Panc1 (cell line): ENCODE data around the gene MSH2. TPM values are rescaled to one million over a fixed set of nuclear protein-coding genes. Genes with fewer than 3 reads are reported as not detected.

ENCODE experiments used
- ATAC-seq: fragments of 200-7000 bp; cut with Tn5 transposase; 2 replicates; pipeline ENCODE4 v1.9.1; 2020; ENCODE audit warnings: mild to moderate bottlenecking, moderate library complexity
- BruUV-seq: library from RNA; stranded (reverse); fragments of 400-500 nt; replicated peaks from 2 replicates; lab custom pipeline; 2021; lab: Mats Ljungman, UMichigan
- CTCF ChIA-PET: fragments of 300-600 bp; sonication (Branson Sonifier 250); formaldehyde crosslinking; loops from one replicate; lab custom pipeline; 2022; ENCODE audit warnings: antibody characterized with exemption; lab: Charles Lee
- POLR2A ChIA-PET: fragments of 300-600 bp; sonication (Branson Sonifier 250); formaldehyde crosslinking; loops from one replicate; lab custom pipeline; 2022; ENCODE audit warnings: antibody characterized with exemption; lab: Charles Lee
- DNase-seq: peaks from one replicate; pipeline ENCODE4 v3.0.0-alpha.2; 2010; ENCODE audit warnings: low read depth, low spot score
- H3K27ac ChIP-seq: 2 replicates; pipeline ENCODE4 v1.5.1; 2011; ENCODE audit warnings: mild to moderate bottlenecking, low read length, inconsistent platforms
- H3K27me3 ChIP-seq: fragments of 200-500 bp; sonication (Bioruptor generic); 2 replicates; pipeline ENCODE4 v1.6.0; 2014; ENCODE audit warnings: low read length, inconsistent platforms; ENCODE audit not compliant: control insufficient read depth, insufficient read depth
- H3K36me3 ChIP-seq: fragments of 200-500 bp; sonication (Bioruptor generic); 2 replicates; pipeline ENCODE4 v1.5.1; 2014; ENCODE audit warnings: inconsistent platforms, mild to moderate bottlenecking, low read length, moderate library complexity; ENCODE audit not compliant: control insufficient read depth, insufficient read depth
- H3K4me1 ChIP-seq: 2 replicates; pipeline ENCODE4 v1.5.1; 2011; ENCODE audit warnings: inconsistent platforms, mild to moderate bottlenecking, low read length, moderate library complexity; ENCODE audit not compliant: control insufficient read depth, insufficient read depth
- H3K4me3 ChIP-seq, 2 experiments: 2 replicates each; pipeline ENCODE4 v1.5.1; 2011 to 2012; ENCODE audit warnings: low read depth in 2 of 2, low read length in 2 of 2, mild to moderate bottlenecking in 2 of 2, inconsistent platforms in 1 of 2, moderate library complexity in 1 of 2
- H3K9me3 ChIP-seq: fragments of 200-500 bp; sonication (Bioruptor generic); 2 replicates; pipeline ENCODE4 v1.5.1; 2014; ENCODE audit warnings: low read depth, mild to moderate bottlenecking, inconsistent platforms, low read length, moderate library complexity; ENCODE audit not compliant: control insufficient read depth, insufficient read depth
- POLR2AphosphoS5 ChIP-seq: IDR thresholded peaks from 2 replicates; pipeline ENCODE4 v1.6.1; 2012; ENCODE audit warnings: mild to moderate bottlenecking, low read depth, low read length, moderate library complexity
- SIN3A ChIP-seq: IDR thresholded peaks from 2 replicates; pipeline ENCODE4 v1.6.1; 2012; ENCODE audit warnings: low read depth, mild to moderate bottlenecking, low read length, moderate library complexity, borderline replicate concordance; ENCODE audit not compliant: insufficient read depth
- TCF7L2 ChIP-seq: IDR thresholded peaks from 2 replicates; pipeline ENCODE4 v1.6.1; 2011; ENCODE audit warnings: mild to moderate bottlenecking, low read depth, low read length, inconsistent platforms
- in situ Hi-C: cut with HindIII; loops from 2 replicates; pipeline ENCODE4 v1.10.0; 2016; ENCODE audit warnings: low sequenced_read_pairs, low pct_unique_long_range_greater_than_20kb
- intact Hi-C: fragments of 100-400 bp; cut with micrococcal nuclease; formaldehyde crosslinking; loops from one replicate; pipeline ENCODE4 v1.10.0; 2022; ENCODE audit not compliant: unreplicated experiment
- total RNA-seq: library from RNA; stranded (reverse); gene quantifications from one replicate; pipeline ENCODE4 v1.2.1, GENCODE V29; 2021; ENCODE audit not compliant: unreplicated experiment
- TF ChIP-seq, protein P1 (sequence below), 2 experiments: IDR thresholded peaks; 2 replicates each; pipeline ENCODE4 v1.6.1; 2011 to 2012; ENCODE audit warnings: low read depth in 2 of 2, control low read depth in 1 of 2, low read length in 1 of 2, mild to moderate bottlenecking in 1 of 2, moderate library complexity in 1 of 2; ENCODE audit not compliant: insufficient read depth in 1 of 2
- TF ChIP-seq, protein P2 (sequence below): fragments of 450-650 bp; IDR thresholded peaks from 2 replicates; pipeline ENCODE4 v1.5.1; 2017; ENCODE audit warnings: mild to moderate bottlenecking

The MSH2 gene
- total RNA-seq, 1 experiment from 2014 or later, result 72.2 TPM

DNA sequence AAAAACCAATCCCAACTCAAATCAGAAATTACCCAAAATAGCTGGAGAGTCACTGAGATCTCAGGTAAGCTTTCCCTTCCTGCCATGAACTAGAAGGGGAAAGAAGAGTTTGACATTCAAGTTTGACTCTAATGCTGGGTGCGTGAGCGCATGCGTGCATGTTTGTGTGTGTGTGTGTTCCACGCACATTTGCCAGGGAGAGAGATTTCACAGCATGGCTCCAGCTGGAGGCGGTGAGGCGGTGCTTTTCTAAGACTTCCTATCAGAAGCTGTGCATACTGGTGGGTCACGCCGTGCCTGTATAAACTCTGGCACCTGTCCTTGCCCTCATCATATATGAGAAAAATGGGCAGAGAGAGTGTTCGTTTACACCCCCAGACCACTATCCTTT is 116.2 kb downstream of the MSH2 start:
- no peaks in the 10 kb centered on the region for H3K36me3 ChIP-seq
- ChIA-PET POLR2A (no interaction called here), CTCF (no interaction called here)
- TF ChIP-seq TCF7L2 (no peak), SIN3A (no peak), POLR2AphosphoS5 (no peak)
- TF ChIP-seq, protein P1, sequence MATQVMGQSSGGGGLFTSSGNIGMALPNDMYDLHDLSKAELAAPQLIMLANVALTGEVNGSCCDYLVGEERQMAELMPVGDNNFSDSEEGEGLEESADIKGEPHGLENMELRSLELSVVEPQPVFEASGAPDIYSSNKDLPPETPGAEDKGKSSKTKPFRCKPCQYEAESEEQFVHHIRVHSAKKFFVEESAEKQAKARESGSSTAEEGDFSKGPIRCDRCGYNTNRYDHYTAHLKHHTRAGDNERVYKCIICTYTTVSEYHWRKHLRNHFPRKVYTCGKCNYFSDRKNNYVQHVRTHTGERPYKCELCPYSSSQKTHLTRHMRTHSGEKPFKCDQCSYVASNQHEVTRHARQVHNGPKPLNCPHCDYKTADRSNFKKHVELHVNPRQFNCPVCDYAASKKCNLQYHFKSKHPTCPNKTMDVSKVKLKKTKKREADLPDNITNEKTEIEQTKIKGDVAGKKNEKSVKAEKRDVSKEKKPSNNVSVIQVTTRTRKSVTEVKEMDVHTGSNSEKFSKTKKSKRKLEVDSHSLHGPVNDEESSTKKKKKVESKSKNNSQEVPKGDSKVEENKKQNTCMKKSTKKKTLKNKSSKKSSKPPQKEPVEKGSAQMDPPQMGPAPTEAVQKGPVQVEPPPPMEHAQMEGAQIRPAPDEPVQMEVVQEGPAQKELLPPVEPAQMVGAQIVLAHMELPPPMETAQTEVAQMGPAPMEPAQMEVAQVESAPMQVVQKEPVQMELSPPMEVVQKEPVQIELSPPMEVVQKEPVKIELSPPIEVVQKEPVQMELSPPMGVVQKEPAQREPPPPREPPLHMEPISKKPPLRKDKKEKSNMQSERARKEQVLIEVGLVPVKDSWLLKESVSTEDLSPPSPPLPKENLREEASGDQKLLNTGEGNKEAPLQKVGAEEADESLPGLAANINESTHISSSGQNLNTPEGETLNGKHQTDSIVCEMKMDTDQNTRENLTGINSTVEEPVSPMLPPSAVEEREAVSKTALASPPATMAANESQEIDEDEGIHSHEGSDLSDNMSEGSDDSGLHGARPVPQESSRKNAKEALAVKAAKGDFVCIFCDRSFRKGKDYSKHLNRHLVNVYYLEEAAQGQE (IDR thresholded peaks at IDR 0.05; ENCODE audit: insufficient read depth in 1 of 2, low read depth in 2 of 2, low read length in 1 of 2), result no peak
- TF ChIP-seq, protein P2, sequence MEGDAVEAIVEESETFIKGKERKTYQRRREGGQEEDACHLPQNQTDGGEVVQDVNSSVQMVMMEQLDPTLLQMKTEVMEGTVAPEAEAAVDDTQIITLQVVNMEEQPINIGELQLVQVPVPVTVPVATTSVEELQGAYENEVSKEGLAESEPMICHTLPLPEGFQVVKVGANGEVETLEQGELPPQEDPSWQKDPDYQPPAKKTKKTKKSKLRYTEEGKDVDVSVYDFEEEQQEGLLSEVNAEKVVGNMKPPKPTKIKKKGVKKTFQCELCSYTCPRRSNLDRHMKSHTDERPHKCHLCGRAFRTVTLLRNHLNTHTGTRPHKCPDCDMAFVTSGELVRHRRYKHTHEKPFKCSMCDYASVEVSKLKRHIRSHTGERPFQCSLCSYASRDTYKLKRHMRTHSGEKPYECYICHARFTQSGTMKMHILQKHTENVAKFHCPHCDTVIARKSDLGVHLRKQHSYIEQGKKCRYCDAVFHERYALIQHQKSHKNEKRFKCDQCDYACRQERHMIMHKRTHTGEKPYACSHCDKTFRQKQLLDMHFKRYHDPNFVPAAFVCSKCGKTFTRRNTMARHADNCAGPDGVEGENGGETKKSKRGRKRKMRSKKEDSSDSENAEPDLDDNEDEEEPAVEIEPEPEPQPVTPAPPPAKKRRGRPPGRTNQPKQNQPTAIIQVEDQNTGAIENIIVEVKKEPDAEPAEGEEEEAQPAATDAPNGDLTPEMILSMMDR, result no peak
- no peak for ATAC-seq
- no peaks in the 10 kb centered on the region for H3K9me3 ChIP-seq
- no peak for DNase-seq
- intact Hi-C loops (loop anchor here (10.0 kb wide), 1 partner anchor 246 kb away; no protein-coding TSS in a partner anchor), in situ Hi-C loops (no loop called here)
- peaks cover 4% of the 10 kb centered on the region; the same call in 1 of the 2 replicates for H3K4me1 ChIP-seq
- H3K27ac ChIP-seq, result no peak overlapping the region
- no peaks in the 10 kb centered on the region for H3K27me3 ChIP-seq
- no TSS peak for BruUV-seq
- no peak overlapping the region for H3K4me3 ChIP-seq

DNA sequence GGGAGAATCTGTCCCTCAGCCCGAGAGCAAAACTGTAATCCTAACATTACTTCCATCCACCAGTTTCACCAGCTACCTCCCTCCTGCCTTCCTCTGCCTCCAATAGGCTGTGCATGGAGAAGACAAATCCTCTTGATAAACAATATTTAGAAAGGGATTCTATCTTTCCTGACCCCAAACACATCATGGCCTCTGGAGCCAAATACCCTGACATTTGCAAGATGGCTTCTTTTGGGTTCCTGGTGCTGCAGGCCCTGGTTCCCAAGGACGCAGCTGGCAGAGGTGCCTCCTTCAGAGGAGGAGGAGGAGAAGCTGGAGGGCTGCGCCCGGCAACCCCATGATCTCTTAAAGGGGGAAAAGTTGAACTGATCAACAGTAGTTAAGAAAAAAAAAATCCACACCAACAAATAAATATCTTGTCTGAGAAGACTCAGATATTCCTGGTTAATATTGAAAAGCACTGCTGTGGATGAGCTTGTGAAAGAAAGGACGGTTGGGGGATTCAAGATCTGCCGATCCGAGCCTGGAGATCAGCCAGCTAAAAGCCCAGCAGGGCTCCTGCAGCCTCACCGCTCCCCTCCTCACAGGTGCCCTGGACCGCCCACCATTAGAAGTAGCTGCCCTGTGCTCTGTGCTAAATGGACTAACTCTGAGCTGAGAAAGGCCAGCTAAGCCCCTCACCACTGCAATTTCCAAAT is 116.8 kb downstream of the MSH2 start:
- intact Hi-C loops, result loop anchor here (10.0 kb wide), 1 partner anchor 245 kb away; no protein-coding TSS in a partner anchor
- in situ Hi-C loops, result no loop called here
- no peaks in the 10 kb centered on the region for H3K27me3 ChIP-seq
- no peak overlapping the region; a peak in 1 of 4 replicates for H3K4me3 ChIP-seq
- H3K36me3 ChIP-seq, result no peaks in the 10 kb centered on the region
- POLR2A ChIA-PET, result no interaction called here
- no TSS peak for BruUV-seq
- H3K4me1 ChIP-seq, result peaks cover 4% of the 10 kb centered on the region; the same call in 1 of the 2 replicates
- TF ChIP-seq POLR2AphosphoS5 (no peak), TCF7L2 (no peak), SIN3A (no peak)
- TF ChIP-seq, protein P1 (IDR thresholded peaks at IDR 0.05; ENCODE audit: insufficient read depth in 1 of 2, low read depth in 2 of 2, low read length in 1 of 2), result no peak
- TF ChIP-seq, protein P2, result no peak
- no peaks in the 10 kb centered on the region for H3K9me3 ChIP-seq
- H3K27ac ChIP-seq, result no peak overlapping the region
- DNase-seq (no peak), ATAC-seq (no peak)
- CTCF ChIA-PET, result no interaction called here
